WTC11 (cell line): ENCODE measurements around the gene ADAMTS2. TPM values are rescaled to one million over a fixed set of nuclear protein-coding genes. Genes with fewer than 3 reads are reported as not detected.

Experiments
- ATAC-seq: fragments of 200-7000 bp; cut with Tn5 transposase; 2 replicates; pipeline ENCODE4 v1.10.0; 2021; ENCODE audit warnings: mild to moderate bottlenecking, moderate library complexity
- CTCF ChIA-PET: fragments of 300-600 bp; sonication (Branson Sonifier 250); formaldehyde crosslinking; loops from one replicate; lab custom pipeline; 2021; ENCODE audit warnings: antibody characterized with exemption; lab: Charles Lee
- POLR2A ChIA-PET: fragments of 350-600 bp; sonication (Branson Sonifier 250); formaldehyde crosslinking; loops from one replicate; lab custom pipeline; 2021; ENCODE audit warnings: antibody characterized with exemption; lab: Charles Lee
- DNase-seq: peaks from one replicate; pipeline ENCODE4 v3.0.0; 2021; ENCODE audit warnings: low spot score
- H3K27ac Mint-ChIP-seq: 2 replicates; pipeline ENCODE4 v1.8.0; 2021; ENCODE audit warnings: mixed read lengths
- H3K27me3 Mint-ChIP-seq: 2 replicates; pipeline ENCODE4 v1.8.0; 2021; ENCODE audit warnings: low read depth, mild to moderate bottlenecking, moderate library complexity, mixed read lengths
- H3K36me3 Mint-ChIP-seq: 2 replicates; pipeline ENCODE4 v1.8.0; 2021; ENCODE audit warnings: mixed read lengths
- H3K4me1 Mint-ChIP-seq: 2 replicates; pipeline ENCODE4 v1.8.0; 2022; ENCODE audit warnings: mixed read lengths
- H3K4me3 Mint-ChIP-seq: 2 replicates; pipeline ENCODE4 v1.8.0; 2021; ENCODE audit warnings: mild to moderate bottlenecking, moderate library complexity, mixed read lengths
- H3K9me3 Mint-ChIP-seq: 2 replicates; pipeline ENCODE4 v1.8.0; 2021; ENCODE audit warnings: mixed read lengths
- ATF1 ChIP-seq: sonication (generic); formaldehyde crosslinking; IDR thresholded peaks from 2 replicates; pipeline ENCODE4 v1.8.1; 2023; ENCODE audit warnings: mild to moderate bottlenecking, moderate library complexity, missing genetic modification reagents
- CDX4 ChIP-seq: fragments of 250-450 bp; sonication (Bioruptor Pico); IDR thresholded peaks from 2 replicates; pipeline ENCODE4 v1.9.0; 2021; ENCODE audit warnings: moderate library complexity, mild to moderate bottlenecking, inconsistent platforms, borderline replicate concordance
- CREB1 ChIP-seq: sonication (generic); formaldehyde crosslinking; IDR thresholded peaks from 2 replicates; pipeline ENCODE4 v1.8.0; 2023; ENCODE audit warnings: mild to moderate bottlenecking, missing genetic modification reagents
- FOXP1 ChIP-seq: sonication (generic); formaldehyde crosslinking; IDR thresholded peaks from 2 replicates; pipeline ENCODE4 v1.8.0; 2022; ENCODE audit warnings: missing genetic modification reagents, mild to moderate bottlenecking, moderate library complexity, borderline replicate concordance
- JUN ChIP-seq: sonication (generic); formaldehyde crosslinking; IDR thresholded peaks from 2 replicates; pipeline ENCODE4 v1.8.0; 2023; ENCODE audit warnings: mild to moderate bottlenecking, missing genetic modification reagents
- MYBL2 ChIP-seq: sonication (generic); formaldehyde crosslinking; IDR thresholded peaks from 2 replicates; pipeline ENCODE4 v1.8.1; 2023; ENCODE audit warnings: mild to moderate bottlenecking, moderate library complexity, missing genetic modification reagents
- NFATC4 ChIP-seq: fragments of 250-450 bp; sonication (Bioruptor Pico); IDR thresholded peaks from 2 replicates; pipeline ENCODE4 v1.9.0; 2021; ENCODE audit warnings: mild to moderate bottlenecking
- NFE2L1 ChIP-seq: sonication (generic); formaldehyde crosslinking; IDR thresholded peaks from 2 replicates; pipeline ENCODE4 v1.8.1; 2023; ENCODE audit warnings: missing genetic modification reagents
- NFYB ChIP-seq: sonication (generic); formaldehyde crosslinking; conservative IDR thresholded peaks from 2 replicates; pipeline ENCODE4 v1.8.0; 2022; ENCODE audit warnings: low read depth, missing genetic modification reagents
- PRDM15 ChIP-seq: sonication (generic); formaldehyde crosslinking; IDR thresholded peaks from 2 replicates; pipeline ENCODE4 v1.8.0; 2022; ENCODE audit warnings: missing genetic modification reagents
- STAT6 ChIP-seq: sonication (generic); formaldehyde crosslinking; conservative IDR thresholded peaks from 2 replicates; pipeline ENCODE4 v1.8.1; 2023; ENCODE audit warnings: mild to moderate bottlenecking, low read depth, missing genetic modification reagents, moderate library complexity
- ZNF232 ChIP-seq: sonication (generic); formaldehyde crosslinking; IDR thresholded peaks from 2 replicates; pipeline ENCODE4 v1.8.0; 2022; ENCODE audit warnings: mild to moderate bottlenecking, missing genetic modification reagents
- ZNF281 ChIP-seq: sonication (generic); formaldehyde crosslinking; IDR thresholded peaks from 2 replicates; pipeline ENCODE4 v1.8.0; 2023; ENCODE audit warnings: mild to moderate bottlenecking, missing genetic modification reagents
- ZNF416 ChIP-seq: fragments of 250-450 bp; sonication (Bioruptor Pico); IDR thresholded peaks from 2 replicates; pipeline ENCODE4 v1.9.0; 2021; ENCODE audit warnings: mild to moderate bottlenecking, inconsistent platforms
- total RNA-seq: library from RNA; stranded (reverse); gene quantifications from 3 replicates; pipeline ENCODE4 v1.2.3, GENCODE V29; 2021
- TF ChIP-seq, protein P1 (sequence below): sonication (generic); formaldehyde crosslinking; IDR thresholded peaks from 2 replicates; pipeline ENCODE4 v1.8.1; 2023; ENCODE audit warnings: mild to moderate bottlenecking, missing genetic modification reagents, borderline replicate concordance

ADAMTS2 gene
- total RNA-seq, 1 experiment from 2014 or later: 11.2 TPM

DNA sequence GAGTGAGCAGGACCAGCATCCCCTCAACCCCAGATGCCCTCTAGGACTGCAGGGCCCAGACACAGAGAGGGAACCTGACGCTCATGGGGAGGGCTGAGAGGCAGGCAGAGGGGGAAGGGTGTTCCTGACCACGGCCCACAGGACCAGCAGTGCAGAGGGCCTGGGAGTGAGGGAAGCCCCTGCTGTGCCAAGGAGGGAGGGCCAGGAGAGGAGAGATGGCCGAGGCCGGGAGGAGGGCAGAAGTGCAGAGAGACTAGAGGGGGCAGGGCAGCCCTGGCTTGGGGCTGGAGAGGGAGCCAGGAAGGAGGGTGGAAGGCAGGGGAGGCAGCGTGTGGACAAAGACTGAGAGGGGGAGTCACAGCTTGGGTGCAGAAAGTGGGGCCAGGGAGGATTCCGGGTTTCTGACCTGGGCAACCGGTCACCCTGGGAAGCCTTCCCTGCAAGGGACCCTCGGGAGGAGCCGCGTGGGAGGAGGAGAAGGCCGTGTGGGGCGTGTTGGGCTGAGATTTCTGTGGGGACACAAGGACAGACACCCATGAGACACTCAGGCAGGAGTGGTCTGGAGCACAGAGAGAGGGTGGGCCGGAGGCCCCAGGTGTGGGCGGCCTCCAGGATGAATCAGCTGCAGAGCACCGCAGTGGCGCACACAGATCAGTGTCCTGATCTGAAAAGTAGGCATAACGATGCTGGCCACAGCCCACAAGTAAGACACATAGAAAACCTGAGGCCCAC, 117.5 kb downstream of the ADAMTS2 start:
- Mint-ChIP-seq H3K27me3 (peaks cover 5% of the 10 kb centered on the region), H3K4me3 (no peak overlapping the region), H3K9me3 (peaks cover 25% of the 10 kb centered on the region), H3K27ac (peak overlapping the region; percentile 32; the same call in 1 of the 2 replicates), H3K4me1 (peaks cover 30% of the 10 kb centered on the region), H3K36me3 (peaks cover 26% of the 10 kb centered on the region)
- peak; percentile 57 for ATAC-seq
- peak; percentile 89 for TF ChIP-seq ZNF281
- TF ChIP-seq, protein P1, sequence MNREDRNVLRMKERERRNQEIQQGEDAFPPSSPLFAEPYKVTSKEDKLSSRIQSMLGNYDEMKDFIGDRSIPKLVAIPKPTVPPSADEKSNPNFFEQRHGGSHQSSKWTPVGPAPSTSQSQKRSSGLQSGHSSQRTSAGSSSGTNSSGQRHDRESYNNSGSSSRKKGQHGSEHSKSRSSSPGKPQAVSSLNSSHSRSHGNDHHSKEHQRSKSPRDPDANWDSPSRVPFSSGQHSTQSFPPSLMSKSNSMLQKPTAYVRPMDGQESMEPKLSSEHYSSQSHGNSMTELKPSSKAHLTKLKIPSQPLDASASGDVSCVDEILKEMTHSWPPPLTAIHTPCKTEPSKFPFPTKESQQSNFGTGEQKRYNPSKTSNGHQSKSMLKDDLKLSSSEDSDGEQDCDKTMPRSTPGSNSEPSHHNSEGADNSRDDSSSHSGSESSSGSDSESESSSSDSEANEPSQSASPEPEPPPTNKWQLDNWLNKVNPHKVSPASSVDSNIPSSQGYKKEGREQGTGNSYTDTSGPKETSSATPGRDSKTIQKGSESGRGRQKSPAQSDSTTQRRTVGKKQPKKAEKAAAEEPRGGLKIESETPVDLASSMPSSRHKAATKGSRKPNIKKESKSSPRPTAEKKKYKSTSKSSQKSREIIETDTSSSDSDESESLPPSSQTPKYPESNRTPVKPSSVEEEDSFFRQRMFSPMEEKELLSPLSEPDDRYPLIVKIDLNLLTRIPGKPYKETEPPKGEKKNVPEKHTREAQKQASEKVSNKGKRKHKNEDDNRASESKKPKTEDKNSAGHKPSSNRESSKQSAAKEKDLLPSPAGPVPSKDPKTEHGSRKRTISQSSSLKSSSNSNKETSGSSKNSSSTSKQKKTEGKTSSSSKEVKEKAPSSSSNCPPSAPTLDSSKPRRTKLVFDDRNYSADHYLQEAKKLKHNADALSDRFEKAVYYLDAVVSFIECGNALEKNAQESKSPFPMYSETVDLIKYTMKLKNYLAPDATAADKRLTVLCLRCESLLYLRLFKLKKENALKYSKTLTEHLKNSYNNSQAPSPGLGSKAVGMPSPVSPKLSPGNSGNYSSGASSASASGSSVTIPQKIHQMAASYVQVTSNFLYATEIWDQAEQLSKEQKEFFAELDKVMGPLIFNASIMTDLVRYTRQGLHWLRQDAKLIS (CRISPR knock-in tag): no peak
- peak; percentile 67; the same call in 1 of the 2 replicates for TF ChIP-seq FOXP1 (CRISPR knock-in tag)
- POLR2A ChIA-PET: interaction anchor here (0.6 kb wide), 1 partner anchor 250 kb away, joined by 4 read pairs; no protein-coding TSS in a partner anchor
- CTCF ChIA-PET: interaction anchor here (0.9 to 1.6 kb wide), 5 partner anchors 33 to 115 kb away, joined by 3 to 5 read pairs (median 4); no protein-coding TSS in a partner anchor
- peak; percentile 30 for DNase-seq

DNA sequence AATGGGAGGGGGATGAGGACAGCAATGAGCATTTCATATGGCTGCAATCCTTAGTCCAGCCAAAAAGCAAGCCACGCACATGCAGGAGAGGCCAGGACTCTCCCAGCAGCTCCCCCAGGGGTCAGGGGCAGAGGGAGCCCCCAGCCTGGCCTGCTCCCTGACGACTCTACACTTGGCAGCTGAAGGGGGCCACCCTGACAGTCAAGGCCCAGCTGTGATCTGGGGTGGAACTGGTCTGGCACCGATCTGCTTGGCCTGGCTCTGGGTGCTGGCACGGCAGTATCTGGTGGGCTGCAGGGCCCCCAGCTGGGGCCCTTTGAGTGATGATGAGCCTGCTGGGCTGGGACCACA, 118.1 kb downstream of the ADAMTS2 start:
- CTCF ChIA-PET: interaction anchor here (1.6 kb wide), 1 partner anchor 34 kb away, joined by 4 read pairs; no protein-coding TSS in a partner anchor
- ATAC-seq (no peak), DNase-seq (peak; percentile 9)
- peaks cover 5% of the 10 kb centered on the region for H3K27me3 Mint-ChIP-seq
- no peak overlapping the region for H3K4me3 Mint-ChIP-seq
- no peak overlapping the region for H3K27ac Mint-ChIP-seq
- peaks cover 26% of the 10 kb centered on the region for H3K36me3 Mint-ChIP-seq
- POLR2A ChIA-PET: interaction anchor here (0.6 kb wide), 1 partner anchor 251 kb away, joined by 4 read pairs; no protein-coding TSS in a partner anchor
- H3K9me3 Mint-ChIP-seq: peaks cover 25% of the 10 kb centered on the region
- TF ChIP-seq ZNF416 (CRISPR knock-in tag) (no peak), MYBL2 (CRISPR knock-in tag) (no peak), CREB1 (no peak), CDX4 (CRISPR knock-in tag) (no peak), STAT6 (CRISPR knock-in tag) (no peak), ZNF232 (CRISPR knock-in tag) (no peak), ATF1 (no peak), NFYB (CRISPR knock-in tag) (no peak), NFATC4 (CRISPR knock-in tag) (no peak), JUN (CRISPR knock-in tag) (no peak), PRDM15 (CRISPR knock-in tag) (no peak), NFE2L1 (no peak)
- TF ChIP-seq, protein P1 (CRISPR knock-in tag): no peak
- peaks cover 30% of the 10 kb centered on the region for H3K4me1 Mint-ChIP-seq
